Inflammatory macrophage (primary cell): ENCODE measurements around the gene SNORC.
"Not testable (repeated sequence)": the region's sequence is repeated elsewhere in the genome, so short reads cannot be mapped to it uniquely, and the experiment has no call there.

Source experiments
- DNase-seq, 2 donors: peaks; one replicate each; pipeline ENCODE4 v3.0.0-alpha.2; 2020 to 2022

The SNORC gene

GRCh38 chr2:232897598-232898408 is 27.7 kb downstream of the SNORC start:
- DNase-seq, result no peak

- DNase-seq, result no peak
These were observed 28.8 kb downstream of the SNORC start for GRCh38 chr2:232898592-232899543.

- peak; percentile 33 to 36 for DNase-seq
These were observed 31.0 kb downstream of the SNORC start for GRCh38 chr2:232900811-232901735.

GRCh38 chr2:232901736-232902578 is 31.9 kb downstream of the SNORC start:
- peak; percentile 66 to 79 for DNase-seq

- DNase-seq, result no peak
These were observed 33.9 kb downstream of the SNORC start for GRCh38 chr2:232903989-232904388.

GRCh38 chr2:232906867-232907717 is 37.0 kb downstream of the SNORC start:
- not testable (repeated sequence) for DNase-seq

- DNase-seq, result not testable (repeated sequence)
These were observed 37.6 kb downstream of the SNORC start for GRCh38 chr2:232907718-232908085.

- DNase-seq, result no peak
These were observed 38.6 kb downstream of the SNORC start for GRCh38 chr2:232908695-232909094.

- no peak for DNase-seq
These were observed 40.3 kb downstream of the SNORC start for GRCh38 chr2:232910376-232910775.

- no peak for DNase-seq
These were observed 41.7 kb downstream of the SNORC start for GRCh38 chr2:232911712-232912277.

- DNase-seq, result no peak
These were observed 43.8 kb downstream of the SNORC start for GRCh38 chr2:232913903-232914302.

- DNase-seq, result no peak
These were observed 49.1 kb downstream of the SNORC start for GRCh38 chr2:232919141-232919540.

- DNase-seq, result no peak
These were observed 50.0 kb downstream of the SNORC start for GRCh38 chr2:232920055-232920454.

- no peak for DNase-seq
These were observed 50.7 kb downstream of the SNORC start for GRCh38 chr2:232920760-232921159.

GRCh38 chr2:232924433-232924832 is 54.4 kb downstream of the SNORC start:
- DNase-seq, result no peak

- no peak for DNase-seq
These were observed 55.2 kb downstream of the SNORC start for GRCh38 chr2:232925153-232925820.

- DNase-seq, result no peak
These were observed 55.7 kb downstream of the SNORC start for GRCh38 chr2:232925821-232926156.

GRCh38 chr2:232926431-232926939 is 56.4 kb downstream of the SNORC start:
- no peak for DNase-seq

- DNase-seq, result no peak
These were observed 57.1 kb downstream of the SNORC start for GRCh38 chr2:232927032-232927792.
